T-helper 1 cell treated with Interleukin-12 subunit alpha and Interleukin-12 subunit beta and Interleukin-4 antibody, amounts not matched to agents 30 ng/mL and 1 ng/mL, for 36 hours (primary cell): ENCODE results near the gene TRIB2. TPM values are rescaled to one million over a fixed set of nuclear protein-coding genes. Genes with fewer than 3 reads are reported as not detected.

ENCODE experiments used
- intact Hi-C: fragments of 100-400 bp; cut with micrococcal nuclease; formaldehyde crosslinking; loops from one replicate; pipeline ENCODE4 v1.15.1; 2024
- total RNA-seq: library from RNA; stranded (reverse); gene quantifications from 2 replicates; pipeline ENCODE4 v1.2.3, GENCODE V29; 2022

TRIB2 gene
- total RNA-seq, 1 donor from 2014 or later = 38.1 TPM

- intact Hi-C loops = no loop called here
These were observed 57.1 kb downstream of the TRIB2 start for GRCh38 chr2:12773586-12774394.

GRCh38 chr2:12774395-12774727 lies 57.6 kb downstream of the TRIB2 start:
- intact Hi-C loops = no loop called here

- intact Hi-C loops = no loop called here
These were observed 59.8 kb downstream of the TRIB2 start for GRCh38 chr2:12776521-12776961.

GRCh38 chr2:12778369-12778768 lies 61.6 kb downstream of the TRIB2 start:
- intact Hi-C loops = no loop called here

- intact Hi-C loops = no loop called here
These were observed 62.3 kb downstream of the TRIB2 start for GRCh38 chr2:12778811-12779579.

GRCh38 chr2:12781329-12781728 lies 64.6 kb downstream of the TRIB2 start:
- intact Hi-C loops = no loop called here

GRCh38 chr2:12787891-12788801 lies 71.4 kb downstream of the TRIB2 start:
- intact Hi-C loops = no loop called here

GRCh38 chr2:12791906-12792305 lies 75.2 kb downstream of the TRIB2 start:
- intact Hi-C loops = no loop called here
